GM18520 (cell line): ENCODE results near the gene ASTL.

Experiments used
- ATAC-seq: cut with Tn5 transposase; IDR thresholded peaks from one replicate; pipeline ENCODE4 v1.9.1; 2021; ENCODE audit not compliant: unreplicated experiment

ASTL gene

DNA sequence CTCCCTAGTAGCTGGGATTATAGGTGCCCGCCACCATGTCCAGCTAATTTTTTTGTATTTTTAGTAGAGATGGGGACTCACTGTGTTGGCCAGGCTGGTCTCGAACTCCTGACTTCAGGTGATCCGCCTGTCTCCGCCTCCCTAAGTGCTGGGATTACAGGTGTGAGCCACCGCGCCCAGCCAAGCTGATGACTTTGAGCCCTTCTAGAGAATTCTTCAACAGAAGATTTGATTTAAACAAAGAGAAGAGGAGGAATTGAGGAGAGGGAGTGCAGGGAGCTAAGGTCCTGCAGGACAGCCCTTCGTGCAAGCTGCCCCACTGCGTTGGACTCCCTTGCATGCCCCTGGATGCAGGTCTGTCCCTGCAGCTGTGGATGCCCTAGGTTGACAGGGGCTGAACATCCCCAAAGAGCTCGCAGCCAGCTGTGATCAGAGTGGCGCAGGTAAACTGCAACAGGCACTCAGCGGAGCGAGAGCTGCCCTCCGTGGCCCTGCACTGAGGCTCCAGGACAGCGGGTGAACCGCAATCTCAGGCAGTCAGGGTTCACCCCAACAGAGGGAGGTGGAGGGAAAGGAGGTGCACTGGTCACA lies 35.6 kb downstream of the ASTL start:
- ATAC-seq = no peak

GRCh38 chr2:96100893-96101304 lies 37.4 kb downstream of the ASTL start:
- ATAC-seq = no peak

- no peak for ATAC-seq
These were observed 38.2 kb downstream of the ASTL start for GRCh38 chr2:96099861-96100798.

GRCh38 chr2:96098900-96099590 lies 39.3 kb downstream of the ASTL start:
- no peak for ATAC-seq

DNA sequence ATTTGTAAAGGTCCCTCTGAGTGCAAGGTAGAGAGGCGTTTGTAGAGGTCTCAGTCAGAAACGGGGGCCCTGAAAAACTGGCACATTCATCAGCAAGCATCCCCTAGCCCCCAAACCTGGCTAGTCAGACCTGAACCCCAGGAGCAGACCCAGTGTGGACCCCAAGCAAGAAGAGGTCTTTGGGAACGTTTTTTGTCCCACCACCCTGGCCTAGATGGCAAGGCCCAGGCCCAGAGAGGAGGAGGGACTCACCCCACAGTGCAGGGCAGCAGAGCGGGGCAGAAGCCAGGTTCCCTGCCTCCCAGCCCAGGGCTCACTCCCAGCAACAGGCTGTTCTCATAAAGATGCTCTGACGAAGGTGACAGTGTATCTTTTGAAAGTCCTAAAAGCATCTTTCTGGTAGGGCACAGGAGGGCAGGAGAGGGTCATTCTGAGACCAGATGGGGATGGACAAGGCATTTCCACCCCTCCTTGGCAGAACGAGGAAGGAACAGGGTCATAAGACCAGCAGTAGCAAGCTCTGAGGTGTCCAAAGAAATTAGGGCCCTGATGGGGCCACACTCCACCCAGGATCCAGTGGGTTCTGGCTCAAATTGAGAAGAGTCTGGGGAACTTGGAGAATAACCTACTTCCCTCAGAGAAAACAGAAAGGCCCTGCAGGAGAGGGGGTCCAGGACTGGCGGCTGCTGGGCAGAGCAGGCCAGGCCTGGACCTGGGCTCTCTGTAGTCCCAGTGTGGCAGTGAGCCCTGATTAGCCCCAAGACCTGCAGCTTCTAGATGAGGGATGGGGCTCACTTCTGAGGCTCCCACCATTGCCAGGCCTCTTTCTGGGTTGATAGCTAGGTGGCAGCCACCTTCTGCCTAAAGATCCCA lies 40.1 kb downstream of the ASTL start:
- ATAC-seq = no peak

- ATAC-seq = no peak
These were observed 40.9 kb downstream of the ASTL start for GRCh38 chr2:96097441-96097840.

DNA sequence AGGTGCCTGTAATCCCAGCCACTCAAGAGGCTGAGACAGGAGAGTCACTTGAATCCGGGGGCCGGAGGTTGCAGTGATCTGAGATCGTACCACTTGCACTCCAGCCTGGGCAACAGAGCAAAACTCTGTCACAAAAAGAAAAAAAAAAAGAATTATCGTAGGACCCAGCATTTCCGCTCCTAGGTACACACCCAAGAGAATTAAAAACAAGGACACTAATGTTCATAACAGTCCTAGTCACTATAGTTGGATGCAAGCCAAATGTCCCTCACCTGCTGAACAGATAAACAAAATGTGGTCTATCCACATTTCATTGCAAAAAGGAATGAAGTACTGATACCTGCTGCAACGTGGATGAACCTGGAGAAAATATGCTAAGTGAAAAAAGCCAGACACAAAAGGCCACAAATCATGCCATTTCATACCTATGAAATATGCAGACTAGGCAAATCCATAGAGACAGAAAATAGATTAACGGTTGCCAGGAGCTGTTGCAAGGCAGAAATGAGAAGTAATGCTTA lies 43.1 kb downstream of the ASTL start:
- ATAC-seq = no peak

- ATAC-seq = no peak
These were observed 44.8 kb downstream of the ASTL start for GRCh38 chr2:96093528-96093927.

GRCh38 chr2:96092951-96093350 lies 45.4 kb downstream of the ASTL start:
- no peak for ATAC-seq

GRCh38 chr2:96092573-96092877 lies 45.8 kb downstream of the ASTL start:
- no peak for ATAC-seq

DNA sequence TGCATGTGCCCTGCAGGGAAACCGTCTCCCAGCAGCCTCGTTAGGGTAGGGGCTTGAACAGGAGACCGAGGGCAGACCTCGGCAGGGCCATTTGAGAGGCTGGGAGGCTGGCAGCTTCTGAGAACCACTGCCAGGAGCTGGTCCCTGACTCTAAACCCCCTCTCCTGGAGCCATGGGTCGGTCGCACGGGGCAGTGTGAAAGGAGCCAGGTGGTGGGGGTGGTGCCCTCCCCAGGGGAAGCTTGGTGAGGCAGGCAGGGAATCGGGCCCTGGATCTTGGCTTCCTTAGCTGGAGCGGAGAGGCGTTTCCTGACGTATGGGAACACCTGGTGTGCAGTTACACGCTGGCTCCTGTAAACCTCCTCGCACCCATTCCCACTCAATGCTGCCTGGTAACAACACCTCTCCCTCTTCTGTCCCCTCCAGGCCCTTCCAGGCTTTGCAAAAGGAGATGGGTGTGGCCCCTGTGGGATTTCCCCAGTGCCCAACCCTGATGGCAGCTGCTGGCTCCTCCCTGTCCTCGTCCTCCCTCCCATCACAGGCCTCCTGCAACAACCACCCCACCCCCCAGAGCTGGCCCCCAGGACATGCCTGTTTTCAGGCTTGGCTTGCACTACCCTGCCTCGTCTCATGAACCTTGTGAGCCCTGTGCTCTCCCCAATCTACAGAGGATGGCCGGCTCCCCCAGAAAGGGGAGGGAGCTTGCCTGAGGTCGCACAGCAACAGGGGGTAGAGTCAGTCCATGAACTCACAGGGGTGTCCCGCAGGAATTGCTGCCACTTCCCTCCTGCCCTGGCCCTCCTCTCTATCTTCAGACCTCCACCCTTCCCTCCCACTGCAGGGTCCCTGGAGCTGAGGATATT lies 46.4 kb downstream of the ASTL start:
- ATAC-seq = no peak

- ATAC-seq = no peak
These were observed 47.1 kb downstream of the ASTL start for GRCh38 chr2:96091141-96091710.

GRCh38 chr2:96090196-96090926 lies 47.9 kb downstream of the ASTL start:
- no peak for ATAC-seq

DNA sequence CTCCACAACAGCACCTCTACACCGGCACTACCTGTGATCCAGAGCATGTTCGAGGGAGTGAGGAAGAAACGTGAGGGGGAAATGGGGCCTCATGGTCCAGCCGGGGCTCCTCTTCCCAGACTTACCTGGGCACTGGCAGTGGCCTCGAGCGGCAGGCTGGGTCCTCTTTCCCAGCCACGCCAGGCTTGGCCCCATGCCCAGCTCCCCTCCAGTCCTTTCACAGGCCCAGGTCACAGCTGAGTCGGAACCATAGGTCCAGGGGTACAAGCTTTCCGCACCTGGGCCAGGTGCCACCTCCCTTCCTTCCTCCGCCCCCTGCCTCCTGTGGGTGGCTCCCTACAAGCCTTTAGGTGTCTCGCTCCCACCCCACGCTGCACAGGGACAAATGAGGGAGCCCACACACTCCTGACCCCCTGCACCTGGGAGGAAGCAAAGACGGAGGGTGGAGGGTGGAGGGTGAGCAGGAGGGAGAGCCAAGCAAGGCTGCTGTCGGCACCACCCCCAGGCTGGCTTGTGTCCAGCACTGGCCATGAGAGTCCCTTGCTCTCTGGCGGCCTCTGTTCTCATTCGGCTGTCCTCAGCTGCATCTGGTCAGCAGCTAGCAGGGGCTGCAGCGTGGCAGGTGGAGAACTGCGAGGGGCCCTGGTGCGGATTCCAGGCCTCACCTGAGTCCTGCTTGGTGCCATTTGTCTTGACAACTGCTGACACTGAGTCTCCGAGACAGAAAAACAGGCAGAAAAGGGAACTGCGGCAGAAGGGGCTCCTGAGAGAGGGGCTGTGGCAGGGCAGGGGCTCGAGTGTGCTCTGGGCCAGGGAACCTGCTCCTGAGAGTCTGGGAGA lies 48.7 kb downstream of the ASTL start:
- no peak for ATAC-seq

DNA sequence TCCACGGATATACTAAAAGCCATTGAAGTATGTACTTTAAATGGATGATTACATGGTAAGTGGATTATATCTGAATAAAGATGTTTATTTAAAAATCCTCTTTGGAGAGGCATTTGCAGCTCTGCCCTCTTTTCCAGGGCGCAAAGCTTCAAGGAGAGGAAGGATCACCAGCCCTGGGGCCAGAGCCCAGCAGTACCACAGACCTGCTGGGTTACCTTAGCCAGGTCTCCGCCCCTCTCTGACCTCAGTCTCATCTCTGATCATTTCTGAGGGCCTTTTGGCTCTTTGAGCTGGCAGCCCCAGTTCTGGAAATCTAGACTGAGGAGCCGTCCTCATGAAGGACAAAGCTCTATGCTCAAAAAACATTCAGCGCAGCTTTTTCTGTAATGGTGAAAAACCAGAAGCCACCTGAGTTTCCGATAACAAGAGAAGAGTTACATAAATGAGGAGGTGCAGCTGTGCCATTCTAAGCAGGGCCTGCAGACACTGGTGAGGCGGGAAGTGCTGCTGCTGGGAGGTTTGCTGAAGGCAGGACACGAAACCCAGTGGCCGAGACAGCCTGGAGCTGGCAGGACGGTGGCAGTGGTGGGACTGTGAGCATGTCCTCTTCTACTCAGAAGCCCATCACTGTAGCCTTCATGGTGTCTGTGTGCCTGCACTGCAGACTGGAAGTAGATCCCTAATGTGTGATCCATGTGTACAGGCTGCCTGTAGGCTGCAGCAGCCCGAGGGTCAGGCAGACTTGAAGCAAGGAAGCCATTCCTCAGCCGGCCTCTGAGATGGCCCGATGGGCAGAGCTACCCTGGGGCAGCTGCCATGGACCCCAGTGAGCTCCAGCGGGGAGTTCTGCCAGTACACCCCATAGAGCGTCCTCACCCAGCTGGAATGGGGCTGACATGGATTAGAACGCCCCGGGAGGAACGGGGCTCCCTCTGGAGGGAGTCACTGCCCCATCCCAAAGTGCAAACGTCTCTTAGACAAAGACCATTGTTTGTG lies 49.7 kb downstream of the ASTL start:
- ATAC-seq = no peak

GRCh38 chr2:96087130-96087529 lies 51.2 kb downstream of the ASTL start:
- no peak for ATAC-seq
